ENCODE measurements around the gene DOK4. TPM values are rescaled to one million over a fixed set of nuclear protein-coding genes. Genes with fewer than 3 reads are reported as not detected.

DOK4 gene
- total RNA-seq, 4 donors from 2014 or later, result 2.2 to 3.6 (median 2.9) TPM

- Histone ChIP-seq H3K9me3 (no peaks in the 10 kb centered on the region), H3K4me1 (peaks cover 0 to 6% of the 10 kb centered on the region in 2 donors), H3K27ac (no peak overlapping the region), H3K27me3 (peaks cover 0 to 4% (median 0%) of the 10 kb centered on the region in 3 donors), H3K36me3 (peaks cover 0 to 7% of the 10 kb centered on the region in 2 donors), H3K4me3 (no peak overlapping the region)
- intact Hi-C loops (cut with DNase I; ENCODE audit: low total_unique reads), result no loop called here
- ATAC-seq (no peak), DNase-seq (no peak)
- TF ChIP-seq CTCF (IDR thresholded peaks at IDR 0.05 in 4 of 5, conservative IDR thresholded peaks at IDR 0.05 in 1 of 5) (no peak), POLR2A (IDR thresholded peaks at IDR 0.05) (no peak)
- in situ Hi-C loops (cut with MboI; ENCODE audit: low sequenced_read_pairs in 4 of 4), result no loop called here
Measured at GRCh38 chr16:57476546-57477410, 9.5 kb downstream of the DOK4 start.

GRCh38 chr16:57475711-57476339 is 10.5 kb downstream of the DOK4 start:
- no peaks in the 10 kb centered on the region for H3K9me3 ChIP-seq
- H3K4me3 ChIP-seq, result no peak overlapping the region
- no peak for TF ChIP-seq POLR2A (IDR thresholded peaks at IDR 0.05)
- peak in 4 of 5 experiments; percentile 11 to 57 (median 33) for TF ChIP-seq CTCF (IDR thresholded peaks at IDR 0.05 in 4 of 5, conservative IDR thresholded peaks at IDR 0.05 in 1 of 5)
- H3K4me1 ChIP-seq, result peaks cover 5 to 9% of the 10 kb centered on the region in 2 donors
- H3K27me3 ChIP-seq, result peaks cover 0 to 4% (median 0%) of the 10 kb centered on the region in 3 donors
- no peak for ATAC-seq
- DNase-seq, result no peak
- intact Hi-C loops (cut with DNase I; ENCODE audit: low total_unique reads) (no loop called here), in situ Hi-C loops (cut with MboI; ENCODE audit: low sequenced_read_pairs in 4 of 4) (no loop called here)
- peaks cover 0 to 17% of the 10 kb centered on the region in 2 donors for H3K36me3 ChIP-seq
- no peak overlapping the region for H3K27ac ChIP-seq

- H3K4me3 ChIP-seq, result no peak overlapping the region
- H3K27me3 ChIP-seq, result no peaks in the 10 kb centered on the region
- ATAC-seq (no peak), DNase-seq (no peak)
- no peak for TF ChIP-seq POLR2A (IDR thresholded peaks at IDR 0.05)
- no peak for TF ChIP-seq CTCF (IDR thresholded peaks at IDR 0.05 in 4 of 5, conservative IDR thresholded peaks at IDR 0.05 in 1 of 5)
- in situ Hi-C loops (cut with MboI; ENCODE audit: low sequenced_read_pairs in 4 of 4), result no loop called here
- H3K27ac ChIP-seq, result no peak overlapping the region
- intact Hi-C loops (cut with DNase I; ENCODE audit: low total_unique reads), result no loop called here
- peaks cover 0 to 25% of the 10 kb centered on the region in 2 donors for H3K36me3 ChIP-seq
- H3K4me1 ChIP-seq, result peaks cover 12% of the 10 kb centered on the region in 2 donors
- H3K9me3 ChIP-seq, result no peaks in the 10 kb centered on the region
Measured at GRCh38 chr16:57474671-57475661, 11.3 kb downstream of the DOK4 start.

- ATAC-seq (no peak), DNase-seq (no peak)
- peaks cover 6 to 12% of the 10 kb centered on the region in 2 donors for H3K4me1 ChIP-seq
- in situ Hi-C loops (cut with MboI; ENCODE audit: low sequenced_read_pairs in 4 of 4), result no loop called here
- no peak overlapping the region for H3K27ac ChIP-seq
- no peaks in the 10 kb centered on the region for H3K27me3 ChIP-seq
- H3K4me3 ChIP-seq, result no peak overlapping the region
- intact Hi-C loops (cut with DNase I; ENCODE audit: low total_unique reads), result no loop called here
- H3K36me3 ChIP-seq, result peaks cover 0 to 36% of the 10 kb centered on the region in 2 donors
- no peak for TF ChIP-seq POLR2A (IDR thresholded peaks at IDR 0.05)
- TF ChIP-seq CTCF (IDR thresholded peaks at IDR 0.05 in 4 of 5, conservative IDR thresholded peaks at IDR 0.05 in 1 of 5), result no peak
- H3K9me3 ChIP-seq, result no peaks in the 10 kb centered on the region
Measured at GRCh38 chr16:57473906-57474305, 12.4 kb downstream of the DOK4 start.
